ENCODE results near the gene TMEM212.

The TMEM212 gene

GRCh38 chr3:171810629-171811294, 32.4 kb upstream of the TMEM212 start:
- Histone ChIP-seq H3K9me2 (replicated peaks; ENCODE audit: low read depth, low read length) (no peaks in the 10 kb centered on the region), H3K4me3 (ENCODE audit: low read length, poor library complexity, severe bottlenecking) (no peak overlapping the region), H3K9me3 (ENCODE audit: insufficient read depth, low read depth, low read length) (no peaks in the 10 kb centered on the region), H3F3A (ENCODE audit: low read depth) (no peaks in the 10 kb centered on the region), H3K9ac (ENCODE audit: low read depth, low read length, poor library complexity, severe bottlenecking) (no peak overlapping the region), H3K4me2 (ENCODE audit: low read depth, low read length, poor library complexity, severe bottlenecking) (peak overlapping the region; percentile 53), H3K27me3 (ENCODE audit: insufficient read depth, low read length, poor library complexity, severe bottlenecking) (no peaks in the 10 kb centered on the region), H2AFZ (ENCODE audit: low read length) (peak overlapping the region; percentile 94; the same call in 1 of the 2 replicates), H4K20me1 (ENCODE audit: insufficient read depth, low read length, poor library complexity, severe bottlenecking) (no peaks in the 10 kb centered on the region), H3K36me3 (ENCODE audit: insufficient read depth, low read length) (no peaks in the 10 kb centered on the region), H3K79me2 (ENCODE audit: insufficient read depth, low read length) (no peaks in the 10 kb centered on the region), H3K4me1 (ENCODE audit: insufficient read depth, low read length, poor library complexity, severe bottlenecking) (peaks cover 8% of the 10 kb centered on the region)
- no peak for TF ChIP-seq EZH2phosphoT487 (IDR thresholded peaks at IDR 0.05; ENCODE audit: borderline replicate concordance)
- TF ChIP-seq CTCF (conservative IDR thresholded peaks at IDR 0.05; ENCODE audit: low read length): no peak

- no peak overlapping the region for H3K9ac ChIP-seq (ENCODE audit: low read depth, low read length, poor library complexity, severe bottlenecking)
- H3K27me3 ChIP-seq (ENCODE audit: insufficient read depth, low read length, poor library complexity, severe bottlenecking): no peaks in the 10 kb centered on the region
- no peaks in the 10 kb centered on the region for H3K36me3 ChIP-seq (ENCODE audit: insufficient read depth, low read length)
- H3F3A ChIP-seq (ENCODE audit: low read depth): no peaks in the 10 kb centered on the region
- peaks cover 4% of the 10 kb centered on the region for H3K4me1 ChIP-seq (ENCODE audit: insufficient read depth, low read length, poor library complexity, severe bottlenecking)
- no peak overlapping the region for H2AFZ ChIP-seq (ENCODE audit: low read length)
- no peaks in the 10 kb centered on the region for H4K20me1 ChIP-seq (ENCODE audit: insufficient read depth, low read length, poor library complexity, severe bottlenecking)
- no peaks in the 10 kb centered on the region for H3K79me2 ChIP-seq (ENCODE audit: insufficient read depth, low read length)
- no peaks in the 10 kb centered on the region for H3K9me2 ChIP-seq (replicated peaks; ENCODE audit: low read depth, low read length)
- no peak overlapping the region for H3K4me3 ChIP-seq (ENCODE audit: low read length, poor library complexity, severe bottlenecking)
- TF ChIP-seq EZH2phosphoT487 (IDR thresholded peaks at IDR 0.05; ENCODE audit: borderline replicate concordance) (no peak), CTCF (conservative IDR thresholded peaks at IDR 0.05; ENCODE audit: low read length) (no peak)
- H3K9me3 ChIP-seq (ENCODE audit: insufficient read depth, low read depth, low read length): no peaks in the 10 kb centered on the region
- H3K4me2 ChIP-seq (ENCODE audit: low read depth, low read length, poor library complexity, severe bottlenecking): no peak overlapping the region
These were observed 31.7 kb upstream of the TMEM212 start for GRCh38 chr3:171811295-171811912.

- H3K9me2 ChIP-seq (replicated peaks; ENCODE audit: low read depth, low read length): no peaks in the 10 kb centered on the region
- H3K4me2 ChIP-seq (ENCODE audit: low read depth, low read length, poor library complexity, severe bottlenecking): no peak overlapping the region
These were observed 31.2 kb upstream of the TMEM212 start for GRCh38 chr3:171811913-171812335.

More at GRCh38 chr3:171811913-171812335, 31.2 kb upstream of the TMEM212 start:
- no peak for TF ChIP-seq CTCF (conservative IDR thresholded peaks at IDR 0.05; ENCODE audit: low read length)
- TF ChIP-seq EZH2phosphoT487 (IDR thresholded peaks at IDR 0.05; ENCODE audit: borderline replicate concordance): no peak
- no peaks in the 10 kb centered on the region for H3K27me3 ChIP-seq (ENCODE audit: insufficient read depth, low read length, poor library complexity, severe bottlenecking)
- no peaks in the 10 kb centered on the region for H3K36me3 ChIP-seq (ENCODE audit: insufficient read depth, low read length)
- H3K9ac ChIP-seq (ENCODE audit: low read depth, low read length, poor library complexity, severe bottlenecking): no peak overlapping the region
- H3K9me3 ChIP-seq (ENCODE audit: insufficient read depth, low read depth, low read length): no peaks in the 10 kb centered on the region
- no peaks in the 10 kb centered on the region for H3K79me2 ChIP-seq (ENCODE audit: insufficient read depth, low read length)
- H4K20me1 ChIP-seq (ENCODE audit: insufficient read depth, low read length, poor library complexity, severe bottlenecking): no peaks in the 10 kb centered on the region
- H2AFZ ChIP-seq (ENCODE audit: low read length): no peak overlapping the region
- H3K4me3 ChIP-seq (ENCODE audit: low read length, poor library complexity, severe bottlenecking): no peak overlapping the region
- no peaks in the 10 kb centered on the region for H3F3A ChIP-seq (ENCODE audit: low read depth)
- H3K4me1 ChIP-seq (ENCODE audit: insufficient read depth, low read length, poor library complexity, severe bottlenecking): no peaks in the 10 kb centered on the region
